Measurements from ENCODE around the gene DCLK3.

The DCLK3 gene

DNA sequence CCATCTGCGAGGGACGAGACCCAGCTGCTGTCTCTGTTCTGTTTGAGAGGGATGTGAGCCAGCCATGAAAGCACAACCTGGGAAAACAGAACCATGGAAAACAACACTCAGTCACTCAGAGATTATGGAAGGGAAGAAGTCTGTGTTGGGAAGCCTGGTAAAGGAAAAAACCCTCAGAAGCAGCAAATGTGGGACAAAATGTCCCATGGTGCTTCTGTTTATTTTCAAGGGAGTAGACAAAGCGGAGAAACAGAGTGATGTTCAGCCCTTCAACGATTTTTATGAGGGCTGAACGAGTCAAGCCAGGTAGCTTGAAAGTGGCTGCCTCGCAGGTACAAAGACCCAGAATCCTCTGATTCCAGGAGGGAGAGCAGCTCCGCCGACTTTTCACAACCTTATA is 59.3 kb downstream of the DCLK3 start:
- DNase-seq: no peak

GRCh38 chr3:36704280-36704679 is 60.1 kb downstream of the DCLK3 start:
- no peak for DNase-seq

DNA sequence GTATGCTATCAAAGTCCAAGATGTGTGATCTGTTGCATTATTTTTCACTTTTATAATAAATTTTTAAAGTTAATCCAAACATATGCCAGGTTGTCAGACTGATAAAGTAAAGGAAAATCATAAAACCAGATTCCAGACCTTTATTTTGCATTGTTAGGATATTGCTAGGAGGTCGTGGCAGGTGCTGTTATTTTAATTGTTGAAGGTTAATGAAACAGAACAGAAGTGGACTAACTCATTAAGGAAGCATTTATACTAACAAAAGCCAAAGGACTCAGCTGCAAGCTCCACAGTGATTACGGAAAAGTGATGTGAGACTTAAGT is 63.1 kb downstream of the DCLK3 start:
- DNase-seq: no peak

GRCh38 chr3:36700537-36701248 is 63.7 kb downstream of the DCLK3 start:
- DNase-seq: peak; percentile 45

DNA sequence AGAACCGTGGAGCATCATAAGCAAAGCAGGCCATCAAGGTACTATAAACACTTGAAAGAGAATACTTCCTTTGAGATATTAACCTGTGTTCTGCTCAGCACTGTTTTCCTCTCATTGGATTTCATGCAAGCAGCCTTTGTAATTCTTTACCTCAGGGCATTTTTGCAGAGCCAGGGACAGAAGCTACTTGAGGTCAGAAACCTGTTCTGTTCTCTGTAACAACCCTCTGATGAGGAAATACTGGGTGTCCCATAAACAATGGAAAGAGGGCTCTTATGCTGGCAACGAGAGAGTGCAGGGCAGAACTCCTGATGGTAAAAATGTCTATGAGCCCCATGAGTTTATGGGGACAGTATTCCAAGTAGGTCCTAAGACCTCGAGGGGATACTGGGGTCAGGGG is 66.0 kb downstream of the DCLK3 start:
- DNase-seq: no peak

DNA sequence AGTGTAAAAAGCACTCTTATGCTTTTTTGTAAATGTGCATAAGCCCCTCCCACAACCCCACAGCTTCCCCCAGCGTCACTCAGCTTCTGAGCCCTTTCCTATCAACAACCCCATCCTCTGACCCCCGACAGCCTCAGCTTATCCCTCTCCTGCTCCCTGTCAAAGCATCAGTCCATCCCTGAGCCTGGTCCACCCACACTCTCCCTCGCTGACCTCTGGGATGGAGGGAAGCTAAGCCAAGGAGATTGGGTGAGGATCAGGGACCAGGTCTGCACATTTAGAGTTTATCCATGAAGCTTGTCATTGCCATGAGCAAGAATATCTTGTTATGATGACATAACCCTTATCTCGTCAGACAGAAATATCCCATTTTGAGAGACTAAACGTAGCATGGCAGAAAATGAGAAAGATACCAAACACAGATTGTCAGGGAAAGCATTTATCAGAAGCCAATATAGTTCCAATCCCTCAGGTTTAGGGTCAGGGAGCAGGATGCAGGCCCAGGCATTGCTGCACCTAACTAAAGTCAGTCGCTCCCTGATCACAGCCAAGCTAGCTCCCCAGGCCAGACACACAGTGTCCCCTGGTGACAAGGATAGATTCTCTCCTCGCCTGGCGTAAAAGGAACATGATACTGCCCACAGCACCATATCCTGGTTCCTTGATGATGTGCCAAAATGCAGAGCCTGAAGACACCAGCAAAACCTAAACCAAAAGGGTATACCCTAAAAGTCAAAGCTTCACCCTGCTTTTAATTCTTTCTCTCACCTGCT is 66.9 kb downstream of the DCLK3 start:
- DNase-seq: no peak

DNA sequence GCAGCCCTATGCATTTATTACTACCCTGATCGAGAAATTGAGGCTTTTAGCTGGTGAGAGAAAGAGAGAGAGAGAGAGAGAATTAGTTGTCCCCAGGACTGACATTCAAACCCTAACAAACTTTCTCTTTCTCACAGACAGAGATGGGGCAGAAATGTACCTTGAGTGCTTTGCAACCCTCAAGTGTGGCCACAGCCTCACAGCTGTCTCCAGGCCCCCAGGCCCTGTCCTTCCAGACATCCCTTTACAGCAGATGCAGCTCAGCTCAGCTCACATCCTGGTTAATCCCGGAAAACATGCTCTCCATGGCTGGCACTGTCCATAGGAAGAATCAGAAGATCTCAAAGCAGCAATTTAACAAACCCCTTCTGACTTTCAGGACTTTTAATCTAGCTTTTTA is 67.6 kb downstream of the DCLK3 start:
- no peak for DNase-seq

DNA sequence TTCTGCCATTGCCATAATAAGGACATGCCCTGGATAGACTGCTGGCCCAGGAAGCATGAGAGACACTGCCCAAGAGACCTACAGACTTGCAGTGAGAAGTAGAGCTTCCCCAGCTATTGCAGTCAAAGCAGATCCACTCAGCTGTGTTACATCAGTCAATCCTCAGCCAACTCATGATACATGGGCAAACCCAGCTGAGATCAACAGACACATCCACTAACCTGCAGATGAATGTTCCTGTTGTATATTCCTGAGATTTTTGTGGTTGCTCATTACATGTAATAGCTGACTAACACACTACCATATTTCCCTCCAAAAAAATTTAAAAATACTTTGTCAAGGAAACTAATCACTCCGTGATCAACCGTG is 68.6 kb downstream of the DCLK3 start:
- no peak for DNase-seq

DNA sequence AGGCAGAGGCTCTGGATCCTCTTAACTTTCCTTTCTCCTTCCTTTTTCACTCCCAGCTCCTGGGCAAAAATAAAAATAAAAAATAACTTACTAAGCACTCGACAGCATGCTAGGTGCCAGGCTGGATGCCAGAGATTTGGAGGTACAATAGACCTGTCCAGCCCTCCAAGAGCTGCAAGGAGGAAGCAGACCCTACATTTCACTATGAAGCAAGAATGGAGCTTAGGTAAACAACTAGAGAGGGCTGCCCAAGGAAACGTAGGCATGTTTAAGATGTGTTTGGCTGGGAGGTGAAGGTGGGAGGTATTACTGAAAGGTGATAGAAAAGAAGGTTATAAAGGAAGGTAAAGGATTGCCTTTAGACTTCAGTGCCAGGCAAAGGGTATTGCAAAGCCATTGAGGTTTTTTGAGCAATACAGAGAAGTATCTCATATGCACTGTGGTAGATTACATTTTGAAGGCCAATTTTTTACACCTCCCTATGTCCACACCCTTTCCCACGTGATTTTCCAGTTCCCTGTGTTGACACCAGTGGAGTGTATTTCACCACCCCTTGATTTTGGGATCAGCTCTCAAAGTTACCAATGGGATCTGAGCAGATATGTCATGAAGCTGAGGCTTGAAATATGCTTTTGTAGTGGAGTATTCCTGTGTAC is 69.1 kb downstream of the DCLK3 start:
- no peak for DNase-seq

GRCh38 chr3:36693670-36694069 is 70.7 kb downstream of the DCLK3 start:
- DNase-seq: no peak

DNA sequence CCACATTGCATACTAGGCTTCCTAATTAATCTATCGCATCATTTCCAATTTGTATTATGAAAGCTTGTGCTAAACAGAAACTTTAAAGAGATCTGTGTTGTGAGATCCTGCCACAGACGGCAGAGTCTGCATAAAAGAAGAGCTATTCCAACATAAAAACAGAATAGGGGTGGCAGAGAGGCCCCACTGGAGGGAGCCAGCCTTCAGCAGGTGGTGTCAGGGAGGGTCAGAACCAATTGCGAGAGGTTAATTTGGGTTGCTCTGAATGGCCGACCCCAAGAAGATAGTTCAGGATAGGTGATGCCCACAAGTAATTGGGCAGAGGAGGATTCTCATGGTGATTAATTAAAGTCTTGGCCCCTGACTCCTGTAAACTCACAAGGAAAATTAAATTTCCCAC is 74.8 kb downstream of the DCLK3 start:
- DNase-seq: no peak

GRCh38 chr3:36688815-36689214 is 75.5 kb downstream of the DCLK3 start:
- DNase-seq: no peak

DNA sequence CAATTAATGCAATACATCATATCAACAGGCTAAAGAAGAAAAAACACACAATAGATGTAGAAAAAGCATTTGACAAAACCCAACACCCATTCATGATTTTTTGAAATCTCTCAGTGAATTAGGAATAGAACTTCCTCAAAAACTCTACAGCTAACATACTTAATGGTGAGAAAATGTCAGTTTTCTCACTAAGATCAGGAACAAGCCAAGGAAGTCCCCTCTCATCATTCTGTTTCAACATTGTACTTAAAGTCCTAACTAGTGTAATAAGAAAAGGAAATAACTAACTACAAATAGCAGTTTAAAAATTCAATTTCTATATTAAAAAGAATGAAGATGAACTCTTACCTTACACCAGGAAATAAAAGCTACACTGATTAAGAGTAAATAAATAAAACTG is 77.8 kb downstream of the DCLK3 start:
- no peak for DNase-seq

- no peak for DNase-seq
These were observed 82.5 kb downstream of the DCLK3 start for GRCh38 chr3:36681867-36682266.

- no peak for DNase-seq
These were observed 83.4 kb downstream of the DCLK3 start for GRCh38 chr3:36680952-36681351.

DNA sequence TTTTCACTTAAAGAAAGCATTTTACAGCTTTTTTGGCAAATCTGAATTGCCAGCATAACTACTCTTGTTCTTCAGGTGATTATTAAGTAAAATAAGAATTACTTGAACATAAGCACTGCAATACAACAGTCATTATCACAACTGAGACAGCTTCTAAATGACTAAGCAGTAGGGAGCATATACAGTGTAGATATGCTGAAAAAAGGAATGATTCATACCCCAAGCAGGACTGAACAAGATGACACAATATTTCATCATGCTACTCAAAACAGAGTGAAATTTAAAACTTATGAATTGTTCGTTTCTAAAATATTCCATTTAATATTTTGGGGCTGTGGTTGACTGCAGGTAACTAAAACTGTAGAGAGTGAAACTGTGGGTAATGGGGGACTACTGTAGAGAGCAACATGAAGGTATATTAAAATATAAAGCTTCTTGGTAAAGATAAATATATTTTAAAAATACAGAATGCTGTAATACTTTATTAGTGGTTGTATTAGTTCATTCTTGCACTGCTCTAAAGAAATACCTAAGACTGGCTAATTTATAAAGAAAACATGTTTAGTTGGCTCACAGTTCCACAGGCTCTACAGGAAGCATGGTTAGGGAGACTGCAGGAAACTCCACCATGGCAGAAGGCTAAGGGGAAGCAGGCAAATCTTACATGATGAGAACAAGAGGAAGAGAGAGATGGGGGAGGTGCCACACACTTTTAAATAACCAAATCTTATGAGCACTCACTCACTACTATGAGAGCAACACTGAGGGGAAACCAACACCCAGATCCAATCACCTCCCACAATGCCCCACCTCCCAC is 84.8 kb downstream of the DCLK3 start:
- no peak for DNase-seq

DNA sequence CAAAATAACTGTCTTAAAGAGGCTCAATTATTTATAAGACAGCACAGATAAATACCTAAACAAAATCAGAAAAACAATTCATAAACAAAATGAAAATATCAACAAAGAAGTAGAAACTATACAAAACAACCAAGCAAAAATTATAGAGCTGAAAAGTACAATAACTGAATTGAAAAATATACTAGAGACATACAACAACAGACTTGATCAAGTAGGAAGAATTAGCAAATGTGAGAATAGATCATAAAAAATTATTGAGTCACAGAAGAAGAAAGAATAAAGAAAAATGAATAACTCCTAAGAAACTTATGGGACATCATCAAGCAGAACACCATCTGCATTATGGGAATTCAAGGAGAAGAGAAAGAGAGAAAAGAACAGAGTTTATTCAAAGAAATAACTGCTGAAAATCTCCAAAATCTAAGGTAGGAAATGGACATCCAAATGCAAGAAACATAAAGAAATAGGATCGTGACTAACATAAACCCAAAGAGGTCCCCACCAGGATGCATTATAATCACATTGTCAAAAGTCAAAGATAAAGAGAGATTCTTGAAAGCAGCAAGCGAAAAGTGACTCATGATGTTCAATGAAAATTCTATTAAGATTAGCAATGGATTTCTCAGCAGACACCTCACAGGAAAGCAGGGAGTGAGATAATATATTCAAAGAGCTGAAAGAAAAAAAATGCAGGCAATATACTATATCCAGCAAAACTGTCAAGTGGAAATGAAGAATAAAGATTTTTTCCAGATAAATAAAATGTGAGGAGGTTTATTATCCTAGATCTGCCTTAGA is 85.9 kb downstream of the DCLK3 start:
- no peak for DNase-seq

GRCh38 chr3:36677331-36678007 is 86.9 kb downstream of the DCLK3 start:
- no peak for DNase-seq

- no peak for DNase-seq
These were observed 89.5 kb downstream of the DCLK3 start for GRCh38 chr3:36674816-36675215.

DNA sequence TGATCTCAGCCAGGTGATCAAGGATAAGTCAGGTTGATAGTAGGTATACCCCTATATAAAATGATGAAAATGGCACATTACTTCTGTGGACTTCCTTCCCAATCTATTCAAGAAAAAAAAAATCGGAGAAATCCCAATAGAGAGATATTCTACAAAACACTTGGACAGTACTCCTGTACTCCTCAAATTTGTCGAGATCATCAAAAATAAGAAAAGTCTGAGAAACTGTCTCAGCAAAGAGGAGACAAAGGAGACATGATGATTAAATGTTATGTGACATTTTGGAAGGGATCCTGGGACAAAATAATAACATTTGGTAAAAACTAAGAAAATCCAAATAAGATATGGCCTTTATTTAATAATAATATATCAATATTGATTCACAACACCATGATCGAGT is 94.6 kb downstream of the DCLK3 start:
- no peak for DNase-seq

- no peak for DNase-seq
These were observed 98.2 kb downstream of the DCLK3 start for GRCh38 chr3:36666166-36666565.

DNA sequence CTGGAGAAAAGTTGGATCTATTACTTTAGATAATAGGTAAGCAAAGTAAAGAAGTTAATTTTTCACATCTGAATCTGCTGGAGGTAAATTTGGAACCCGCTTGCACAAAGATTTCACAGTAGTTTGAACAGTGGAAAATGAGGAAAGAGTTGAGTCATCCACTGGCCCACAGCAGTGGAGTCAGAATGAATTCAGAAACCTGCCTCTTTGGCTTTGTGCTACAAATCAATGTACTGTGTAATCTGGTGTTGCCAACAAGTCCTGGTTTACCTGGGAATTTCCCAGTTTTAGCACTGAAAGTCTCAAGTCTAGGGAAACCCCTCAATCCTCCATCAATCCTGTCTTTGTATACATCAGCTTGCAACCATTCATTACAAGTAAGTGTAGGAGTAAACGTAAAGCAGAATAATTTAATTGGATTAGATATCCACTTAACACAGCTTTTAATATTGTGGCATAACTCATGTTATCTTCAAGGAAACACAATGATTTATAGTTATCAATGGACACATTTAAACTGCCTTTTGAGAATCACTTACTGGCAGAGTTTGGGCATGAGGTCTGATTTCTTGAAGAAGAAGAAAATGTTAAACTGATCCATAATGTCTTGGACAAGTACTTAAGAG is 100.6 kb downstream of the DCLK3 start:
- no peak for DNase-seq

Data from NCI-H146 (cell line).